ENCODE data around the gene STK4. TPM values are rescaled to one million over a fixed set of nuclear protein-coding genes. Genes with fewer than 3 reads are reported as not detected.
"Not testable (repeated sequence)": the region's sequence is repeated elsewhere in the genome, so short reads cannot be mapped to it uniquely, and the experiment has no call there.

Gene STK4
- total RNA-seq, 1 experiment from 2014 or later = 49.2 TPM

- Histone ChIP-seq H3K9me3 (replicated peaks) (no peaks in the 10 kb centered on the region), H3K4me1 (0 out of 2 replicates have a peak, but pooled peaks cover 3% of the 10 kb centered on the region), H3K4me3 (no peak overlapping the region), H3K27ac (no peak overlapping the region), H3K36me3 (peaks cover 38% of the 10 kb centered on the region), H3K27me3 (no peaks in the 10 kb centered on the region)
- DNase-seq = no peak
Observed at GRCh38 chr20:44988631-44989171, 22.4 kb downstream of the STK4 start.

GRCh38 chr20:44990425-44990824 lies 24.1 kb downstream of the STK4 start:
- H3K9me3 ChIP-seq (replicated peaks) = no peaks in the 10 kb centered on the region
- H3K36me3 ChIP-seq = peaks cover 32% of the 10 kb centered on the region
- no peaks in the 10 kb centered on the region for H3K27me3 ChIP-seq
- H3K27ac ChIP-seq = no peak overlapping the region
- H3K4me3 ChIP-seq = no peak overlapping the region
- 0 out of 2 replicates have a peak, but pooled peaks cover 3% of the 10 kb centered on the region for H3K4me1 ChIP-seq
- DNase-seq = no peak

GRCh38 chr20:44990957-44991356 lies 24.6 kb downstream of the STK4 start:
- no peak overlapping the region for H3K27ac ChIP-seq
- H3K9me3 ChIP-seq (replicated peaks) = no peaks in the 10 kb centered on the region
- H3K27me3 ChIP-seq = no peaks in the 10 kb centered on the region
- 0 out of 2 replicates have a peak, but pooled peaks cover 3% of the 10 kb centered on the region for H3K4me1 ChIP-seq
- DNase-seq = no peak
- no peak overlapping the region for H3K4me3 ChIP-seq
- peaks cover 30% of the 10 kb centered on the region for H3K36me3 ChIP-seq

- Histone ChIP-seq H3K9me3 (replicated peaks) (no peaks in the 10 kb centered on the region), H3K27ac (no peak overlapping the region), H3K4me1 (0 out of 2 replicates have a peak, but pooled peaks cover 3% of the 10 kb centered on the region), H3K27me3 (no peaks in the 10 kb centered on the region), H3K36me3 (peaks cover 38% of the 10 kb centered on the region), H3K4me3 (no peak overlapping the region)
- DNase-seq = no peak
Observed at GRCh38 chr20:44993343-44993742, 27.0 kb downstream of the STK4 start.

- H3K9me3 ChIP-seq (replicated peaks) = no peaks in the 10 kb centered on the region
- H3K4me3 ChIP-seq = no peak overlapping the region
- H3K4me1 ChIP-seq = 0 out of 2 replicates have a peak, but pooled peaks cover 3% of the 10 kb centered on the region
- no peaks in the 10 kb centered on the region for H3K27me3 ChIP-seq
- no peak for DNase-seq
- H3K36me3 ChIP-seq = peaks cover 48% of the 10 kb centered on the region
- no peak overlapping the region for H3K27ac ChIP-seq
Observed at GRCh38 chr20:44997171-44997570, 30.9 kb downstream of the STK4 start.

GRCh38 chr20:44997668-44998067 lies 31.4 kb downstream of the STK4 start:
- Histone ChIP-seq H3K4me3 (no peak overlapping the region), H3K27me3 (no peaks in the 10 kb centered on the region), H3K9me3 (replicated peaks) (no peaks in the 10 kb centered on the region), H3K36me3 (peaks cover 51% of the 10 kb centered on the region), H3K4me1 (0 out of 2 replicates have a peak, but pooled peaks cover 3% of the 10 kb centered on the region), H3K27ac (no peak overlapping the region)
- DNase-seq = no peak

- Histone ChIP-seq H3K27ac (no peak overlapping the region), H3K27me3 (no peaks in the 10 kb centered on the region), H3K36me3 (peaks cover 17% of the 10 kb centered on the region), H3K9me3 (replicated peaks) (no peaks in the 10 kb centered on the region), H3K4me3 (no peak overlapping the region), H3K4me1 (peaks cover 5% of the 10 kb centered on the region; the same call in 1 of the 2 replicates)
- no peak for DNase-seq
Observed at GRCh38 chr20:45008521-45009049, 42.3 kb downstream of the STK4 start.

GRCh38 chr20:45010399-45010828 lies 44.1 kb downstream of the STK4 start:
- DNase-seq = no peak
- peaks cover 5% of the 10 kb centered on the region; the same call in 1 of the 2 replicates for H3K4me1 ChIP-seq
- H3K36me3 ChIP-seq = peaks cover 19% of the 10 kb centered on the region
- no peak overlapping the region for H3K27ac ChIP-seq
- no peak overlapping the region for H3K4me3 ChIP-seq
- no peaks in the 10 kb centered on the region for H3K27me3 ChIP-seq
- H3K9me3 ChIP-seq (replicated peaks) = no peaks in the 10 kb centered on the region

GRCh38 chr20:45011108-45011526 lies 44.8 kb downstream of the STK4 start:
- no peak overlapping the region for H3K27ac ChIP-seq
- peaks cover 19% of the 10 kb centered on the region for H3K36me3 ChIP-seq
- DNase-seq = peak; percentile 58 to 80
- H3K4me1 ChIP-seq = peaks cover 5% of the 10 kb centered on the region; the same call in 1 of the 2 replicates
- H3K27me3 ChIP-seq = no peaks in the 10 kb centered on the region
- no peak overlapping the region for H3K4me3 ChIP-seq
- no peaks in the 10 kb centered on the region for H3K9me3 ChIP-seq (replicated peaks)

GRCh38 chr20:45012682-45013302 lies 46.5 kb downstream of the STK4 start:
- peaks cover 5% of the 10 kb centered on the region; the same call in 1 of the 2 replicates for H3K4me1 ChIP-seq
- H3K9me3 ChIP-seq (replicated peaks) = no peaks in the 10 kb centered on the region
- no peak overlapping the region for H3K4me3 ChIP-seq
- peak overlapping the region; percentile 1; the same call in 1 of the 2 replicates for H3K27ac ChIP-seq
- H3K27me3 ChIP-seq = no peaks in the 10 kb centered on the region
- DNase-seq = peak in 1 of 2 experiments; percentile 20
- peaks cover 18% of the 10 kb centered on the region for H3K36me3 ChIP-seq

GRCh38 chr20:45014131-45014530 lies 47.8 kb downstream of the STK4 start:
- H3K27ac ChIP-seq; DNase-seq; H3K4me1 ChIP-seq; H3K4me3 ChIP-seq; H3K9me3 ChIP-seq (replicated peaks); H3K27me3 ChIP-seq: not testable (repeated sequence)
- H3K36me3 ChIP-seq = peaks cover 14% of the 10 kb centered on the region

GRCh38 chr20:45014671-45015415 lies 48.5 kb downstream of the STK4 start:
- Histone ChIP-seq H3K9me3 (replicated peaks) (no peaks in the 10 kb centered on the region), H3K36me3 (peaks cover 14% of the 10 kb centered on the region), H3K27ac (no peak overlapping the region), H3K4me1 (peaks cover 5% of the 10 kb centered on the region; the same call in 1 of the 2 replicates), H3K27me3 (no peaks in the 10 kb centered on the region), H3K4me3 (no peak overlapping the region)
- no peak for DNase-seq

GRCh38 chr20:45016089-45016671 lies 49.9 kb downstream of the STK4 start:
- peaks cover 5% of the 10 kb centered on the region; the same call in 1 of the 2 replicates for H3K4me1 ChIP-seq
- H3K36me3 ChIP-seq = peaks cover 11% of the 10 kb centered on the region; the same call in 1 of the 2 replicates
- H3K27ac ChIP-seq = no peak overlapping the region
- no peaks in the 10 kb centered on the region for H3K27me3 ChIP-seq
- H3K4me3 ChIP-seq = no peak overlapping the region
- H3K9me3 ChIP-seq (replicated peaks) = no peaks in the 10 kb centered on the region
- DNase-seq = no peak

GRCh38 chr20:45017281-45017680 lies 51.0 kb downstream of the STK4 start:
- Histone ChIP-seq H3K27ac (no peak overlapping the region), H3K27me3 (no peaks in the 10 kb centered on the region), H3K4me1 (peaks cover 5% of the 10 kb centered on the region; the same call in 1 of the 2 replicates), H3K36me3 (peaks cover 13% of the 10 kb centered on the region; the same call in 1 of the 2 replicates), H3K9me3 (replicated peaks) (no peaks in the 10 kb centered on the region), H3K4me3 (no peak overlapping the region)
- DNase-seq = no peak

Measured in SJCRH30 (cell line).